IMR-90 (cell line): Measurements from ENCODE around the gene NGFR.

Source experiments
- CTCF ChIP-seq: conservative IDR thresholded peaks from 2 replicates; pipeline ENCODE4 v1.5.1; 2012; ENCODE audit warnings: mild to moderate bottlenecking, low read depth, low read length, improper control_type of control experiment
- MAZ ChIP-seq: IDR thresholded peaks from 2 replicates; pipeline ENCODE4 v1.6.1; 2012; ENCODE audit warnings: low read depth, mild to moderate bottlenecking, low read length, improper control_type of control experiment, moderate library complexity, borderline replicate concordance
- POLR2A ChIP-seq: IDR thresholded peaks from 2 replicates; pipeline ENCODE4 v1.6.1; 2012; ENCODE audit warnings: mild to moderate bottlenecking, low read depth, low read length
- RAD21 ChIP-seq: IDR thresholded peaks from 2 replicates; pipeline ENCODE4 v1.6.1; 2012; ENCODE audit warnings: low read length, improper control_type of control experiment
- SMC3 ChIP-seq: fragments of 150-350 bp; IDR thresholded peaks from 2 replicates; pipeline ENCODE4 v1.6.1; 2016; ENCODE audit warnings: low read depth, mild to moderate bottlenecking, antibody characterized with exemption, low read length, moderate library complexity

DNA sequence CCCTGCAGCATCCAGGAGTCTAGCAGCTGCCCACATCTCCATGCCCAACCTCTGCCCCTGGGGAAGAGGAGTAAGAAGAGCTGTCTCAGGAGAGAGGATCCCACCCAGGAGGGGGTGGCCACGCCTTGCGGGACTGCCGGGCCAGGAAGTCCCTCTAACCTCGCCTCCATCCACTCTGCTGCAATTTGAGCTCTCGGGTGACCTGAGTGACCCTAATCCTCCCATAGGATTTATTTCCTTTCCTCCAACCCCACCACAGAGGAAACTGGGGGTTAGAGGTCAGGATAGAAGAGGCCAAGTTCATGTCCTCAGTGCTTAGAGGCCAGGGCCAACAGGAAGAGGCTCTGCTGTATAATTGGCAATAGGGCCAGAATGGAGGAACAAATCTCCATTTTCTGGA is 22.6 kb upstream of the NGFR start:
- no peak for TF ChIP-seq POLR2A
- TF ChIP-seq CTCF, result no peak
- no peak for TF ChIP-seq RAD21
- TF ChIP-seq MAZ, result no peak
- TF ChIP-seq SMC3, result no peak
